Smooth muscle cell (in vitro differentiated cells): ENCODE measurements around the gene MORC1. TPM values are rescaled to one million over a fixed set of nuclear protein-coding genes. Genes with fewer than 3 reads are reported as not detected.
A peak's percentile ranks its signal among the peaks of the same experiment; 100 is the strongest.

ENCODE experiments used
- DNase-seq: peaks from one replicate; lab custom pipeline; 2025; ENCODE audit not compliant: unreplicated experiment; lab: John Stamatoyannopoulos, UW
- H2AFZ ChIP-seq: fragments of 200-600 bp; sonication (generic); 2 replicates; pipeline ENCODE4 v1.6.0; 2016; ENCODE audit warnings: antibody characterized with exemption, low read depth, mild to moderate bottlenecking
- H3F3A ChIP-seq: fragments of 200-600 bp; sonication (generic); 2 replicates; pipeline ENCODE4 v1.6.0; 2017; ENCODE audit warnings: antibody characterized with exemption, low read depth
- H3K27ac ChIP-seq: fragments of 200-600 bp; sonication (generic); 2 replicates; pipeline ENCODE4 v1.5.1; 2016; ENCODE audit warnings: low read depth, mild to moderate bottlenecking
- H3K27me3 ChIP-seq: fragments of 200-600 bp; sonication (generic); 2 replicates; pipeline ENCODE4 v1.6.1; 2016; ENCODE audit warnings: low read depth, mild to moderate bottlenecking
- H3K36me3 ChIP-seq: fragments of 200-600 bp; sonication (generic); 2 replicates; pipeline ENCODE4 v1.5.1; 2016; ENCODE audit warnings: low read depth
- H3K4me1 ChIP-seq: fragments of 200-600 bp; sonication (generic); 2 replicates; pipeline ENCODE4 v1.5.1; 2016; ENCODE audit warnings: low read depth
- H3K4me2 ChIP-seq: fragments of 200-600 bp; sonication (generic); 2 replicates; pipeline ENCODE4 v1.6.0; 2016; ENCODE audit warnings: mild to moderate bottlenecking
- H3K4me3 ChIP-seq: fragments of 200-600 bp; sonication (generic); 2 replicates; pipeline ENCODE4 v1.5.1; 2016; ENCODE audit warnings: mild to moderate bottlenecking
- H3K79me2 ChIP-seq: fragments of 200-600 bp; sonication (generic); 2 replicates; pipeline ENCODE4 v1.6.0; 2016; ENCODE audit warnings: low read depth, mild to moderate bottlenecking
- H3K9ac ChIP-seq: fragments of 200-600 bp; sonication (generic); 2 replicates; pipeline ENCODE4 v1.6.0; 2016; ENCODE audit warnings: low read depth
- H3K9me3 ChIP-seq: fragments of 200-600 bp; sonication (generic); replicated peaks from 2 replicates; pipeline ENCODE4 v1.5.1; 2016; ENCODE audit warnings: low read depth
- H4K20me1 ChIP-seq: fragments of 200-600 bp; sonication (generic); 2 replicates; pipeline ENCODE4 v1.6.0; 2016; ENCODE audit warnings: low read depth
- CTCF ChIP-seq: fragments of 200-600 bp; sonication (generic); IDR thresholded peaks from 2 replicates; pipeline ENCODE4 v1.5.1; 2017; ENCODE audit warnings: borderline replicate concordance, mild to moderate bottlenecking, antibody characterized with exemption; ENCODE audit not compliant: insufficient read depth, poor library complexity, severe bottlenecking
- WGBS: methylation state at CpG from one replicate; pipeline ENCODE4 v1.1.7; 2016; ENCODE audit warnings: low lambda C conversion rate; 5-methylcytosine and 5-hydroxymethylcytosine counted together
- polyA plus RNA-seq: library from polyadenylated mRNA; unstranded; fragments of >200 nt; fragmentation: Nextera tagmentation; extraction: Ambion mirVana; gene quantifications from 2 replicates; pipeline ENCODE4 v1.2.1, GENCODE V29; 2016
- total RNA-seq: library from RNA; depleted of rRNA; stranded (reverse); fragments of >200 nt; gene quantifications from 2 replicates; pipeline ENCODE4 v1.2.3, GENCODE V29; 2014

The MORC1 gene
- total and polyA plus RNA-seq, 2 experiments from 2014 or later = not detected

GRCh38 chr3:109072194-109072593, 45.7 kb downstream of the MORC1 start:
- Histone ChIP-seq H3F3A (no peaks in the 10 kb centered on the region), H3K27ac (no peak overlapping the region), H3K9ac (no peak overlapping the region), H3K4me3 (no peak overlapping the region), H3K4me1 (no peaks in the 10 kb centered on the region), H4K20me1 (no peaks in the 10 kb centered on the region), H3K9me3 (no peaks in the 10 kb centered on the region), H3K79me2 (no peaks in the 10 kb centered on the region), H3K36me3 (no peaks in the 10 kb centered on the region), H3K27me3 (peaks cover 4% of the 10 kb centered on the region), H2AFZ (no peak overlapping the region), H3K4me2 (no peak overlapping the region)
- WGBS = 72% methylated on average over 7 of the region's 7 CpGs
- TF ChIP-seq CTCF = no peak
- DNase-seq = no peak

- H2AFZ ChIP-seq = no peak overlapping the region
- H3K27ac ChIP-seq = no peak overlapping the region
- 73% methylated on average over 4 of the region's 4 CpGs for WGBS
- H3K4me2 ChIP-seq = no peak overlapping the region
- peaks cover 4% of the 10 kb centered on the region for H3K27me3 ChIP-seq
- H3K9ac ChIP-seq = no peak overlapping the region
- no peaks in the 10 kb centered on the region for H3K36me3 ChIP-seq
- no peak for TF ChIP-seq CTCF
- H3K4me1 ChIP-seq = no peaks in the 10 kb centered on the region
- no peak for DNase-seq
- no peaks in the 10 kb centered on the region for H3K79me2 ChIP-seq
- no peaks in the 10 kb centered on the region for H3K9me3 ChIP-seq
- no peaks in the 10 kb centered on the region for H4K20me1 ChIP-seq
- H3F3A ChIP-seq = no peaks in the 10 kb centered on the region
- H3K4me3 ChIP-seq = no peak overlapping the region
These were observed 46.4 kb downstream of the MORC1 start for GRCh38 chr3:109071350-109072142.

- Histone ChIP-seq H4K20me1 (no peaks in the 10 kb centered on the region), H3K4me3 (no peak overlapping the region), H3K4me2 (no peak overlapping the region), H2AFZ (peak overlapping the region; percentile 50), H3K27ac (no peak overlapping the region), H3K9ac (no peak overlapping the region), H3K4me1 (no peaks in the 10 kb centered on the region), H3K9me3 (no peaks in the 10 kb centered on the region), H3K36me3 (no peaks in the 10 kb centered on the region), H3K27me3 (peaks cover 4% of the 10 kb centered on the region), H3K79me2 (no peaks in the 10 kb centered on the region), H3F3A (no peaks in the 10 kb centered on the region)
- no peak for DNase-seq
- no peak for TF ChIP-seq CTCF
- 67% methylated on average over 7 of the region's 7 CpGs for WGBS
These were observed 47.7 kb downstream of the MORC1 start for GRCh38 chr3:109070211-109070610.

- no peak for DNase-seq
- Histone ChIP-seq H3K9ac (no peak overlapping the region), H3K27ac (no peak overlapping the region), H3K79me2 (no peaks in the 10 kb centered on the region), H3K36me3 (no peaks in the 10 kb centered on the region), H4K20me1 (no peaks in the 10 kb centered on the region), H3K4me3 (no peak overlapping the region), H3K4me2 (no peak overlapping the region), H2AFZ (no peak overlapping the region), H3K9me3 (no peaks in the 10 kb centered on the region), H3K4me1 (no peaks in the 10 kb centered on the region), H3K27me3 (peaks cover 4% of the 10 kb centered on the region), H3F3A (no peaks in the 10 kb centered on the region)
- WGBS = 61% methylated on average over 3 of the region's 3 CpGs
- no peak for TF ChIP-seq CTCF
These were observed 51.1 kb downstream of the MORC1 start for GRCh38 chr3:109066864-109067263.
